ES-I3 (cell line): ENCODE data around the gene IQGAP2.
"Not testable (repeated sequence)": the region's sequence is repeated elsewhere in the genome, so short reads cannot be mapped to it uniquely, and the experiment has no call there.

Source experiments
- H3K36me3 ChIP-seq: 2 replicates; pipeline ENCODE4 v1.6.1; 2013; ENCODE audit warnings: mild to moderate bottlenecking, low read length, control low read depth, moderate library complexity; ENCODE audit not compliant: insufficient read depth
- H3K4me1 ChIP-seq: 2 replicates; pipeline ENCODE4 v1.6.1; 2013; ENCODE audit warnings: mild to moderate bottlenecking, control low read depth, low read length; ENCODE audit not compliant: insufficient read depth
- H3K9ac ChIP-seq: 2 replicates; pipeline ENCODE4 v1.6.1; 2013; ENCODE audit warnings: low read depth, mild to moderate bottlenecking, low read length, moderate library complexity
- H3K9me3 ChIP-seq: 2 replicates; pipeline ENCODE4 v1.6.1; 2013; ENCODE audit warnings: mild to moderate bottlenecking, low read length, moderate library complexity; ENCODE audit not compliant: control insufficient read depth, insufficient read depth

IQGAP2 gene, protein sequence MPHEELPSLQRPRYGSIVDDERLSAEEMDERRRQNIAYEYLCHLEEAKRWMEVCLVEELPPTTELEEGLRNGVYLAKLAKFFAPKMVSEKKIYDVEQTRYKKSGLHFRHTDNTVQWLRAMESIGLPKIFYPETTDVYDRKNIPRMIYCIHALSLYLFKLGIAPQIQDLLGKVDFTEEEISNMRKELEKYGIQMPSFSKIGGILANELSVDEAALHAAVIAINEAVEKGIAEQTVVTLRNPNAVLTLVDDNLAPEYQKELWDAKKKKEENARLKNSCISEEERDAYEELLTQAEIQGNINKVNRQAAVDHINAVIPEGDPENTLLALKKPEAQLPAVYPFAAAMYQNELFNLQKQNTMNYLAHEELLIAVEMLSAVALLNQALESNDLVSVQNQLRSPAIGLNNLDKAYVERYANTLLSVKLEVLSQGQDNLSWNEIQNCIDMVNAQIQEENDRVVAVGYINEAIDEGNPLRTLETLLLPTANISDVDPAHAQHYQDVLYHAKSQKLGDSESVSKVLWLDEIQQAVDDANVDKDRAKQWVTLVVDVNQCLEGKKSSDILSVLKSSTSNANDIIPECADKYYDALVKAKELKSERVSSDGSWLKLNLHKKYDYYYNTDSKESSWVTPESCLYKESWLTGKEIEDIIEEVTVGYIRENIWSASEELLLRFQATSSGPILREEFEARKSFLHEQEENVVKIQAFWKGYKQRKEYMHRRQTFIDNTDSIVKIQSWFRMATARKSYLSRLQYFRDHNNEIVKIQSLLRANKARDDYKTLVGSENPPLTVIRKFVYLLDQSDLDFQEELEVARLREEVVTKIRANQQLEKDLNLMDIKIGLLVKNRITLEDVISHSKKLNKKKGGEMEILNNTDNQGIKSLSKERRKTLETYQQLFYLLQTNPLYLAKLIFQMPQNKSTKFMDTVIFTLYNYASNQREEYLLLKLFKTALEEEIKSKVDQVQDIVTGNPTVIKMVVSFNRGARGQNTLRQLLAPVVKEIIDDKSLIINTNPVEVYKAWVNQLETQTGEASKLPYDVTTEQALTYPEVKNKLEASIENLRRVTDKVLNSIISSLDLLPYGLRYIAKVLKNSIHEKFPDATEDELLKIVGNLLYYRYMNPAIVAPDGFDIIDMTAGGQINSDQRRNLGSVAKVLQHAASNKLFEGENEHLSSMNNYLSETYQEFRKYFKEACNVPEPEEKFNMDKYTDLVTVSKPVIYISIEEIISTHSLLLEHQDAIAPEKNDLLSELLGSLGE (N-terminal part only)

DNA sequence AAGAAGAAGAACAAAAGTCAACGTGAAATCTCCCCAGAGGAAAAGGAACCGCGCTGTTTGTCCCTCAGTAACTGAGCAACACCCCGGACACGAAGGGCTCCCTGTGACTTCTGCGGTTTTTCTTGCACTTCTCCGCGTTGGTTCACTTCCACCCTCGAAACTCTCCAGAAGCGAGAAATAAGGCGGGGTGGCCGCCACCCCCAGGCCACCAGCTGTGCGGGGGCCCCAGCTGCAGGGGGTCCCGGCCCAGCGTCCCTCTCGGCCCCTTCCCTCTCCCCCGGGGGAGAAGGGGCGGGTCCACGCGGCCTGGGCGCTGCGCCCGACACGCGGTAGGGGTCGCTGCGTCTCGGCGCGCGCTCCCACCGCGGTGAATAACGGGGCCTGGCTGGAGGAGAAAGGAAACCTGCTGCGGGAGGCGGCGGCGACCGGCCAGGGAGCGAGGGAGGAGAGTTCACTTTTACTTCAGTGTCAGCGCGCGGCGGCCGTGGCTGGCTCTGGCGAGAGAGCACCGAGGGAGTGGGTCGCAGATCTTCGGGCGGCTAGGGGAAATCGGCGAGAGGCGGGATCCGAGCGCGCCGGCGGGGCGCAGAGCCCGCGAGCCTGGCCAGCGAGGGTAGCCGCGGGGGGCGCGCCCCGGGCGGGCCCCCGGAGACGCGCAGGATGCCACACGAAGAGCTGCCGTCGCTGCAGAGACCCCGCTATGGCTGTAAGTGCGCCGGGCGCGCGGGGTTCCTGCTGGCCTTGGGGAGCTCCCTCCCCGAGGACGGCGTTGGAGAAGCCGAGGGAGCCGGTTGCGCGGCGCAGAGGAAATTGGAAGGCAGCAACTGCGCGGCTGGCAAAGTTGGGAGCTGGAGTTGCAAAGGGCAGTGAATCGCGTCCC lies at the start of gene IQGAP2:
Gene IQGAP2, plus strand, starts transcription at position 400 of the 880 bp plus-strand sequence. Its CDS starts 261 bp downstream, at position 661.
- no peaks in the 10 kb centered on the region for H3K9me3 ChIP-seq
- no peaks in the 10 kb centered on the region for H3K36me3 ChIP-seq
- peaks cover 14% of the 10 kb centered on the region for H3K4me1 ChIP-seq
- peak within 1 kb of the TSS; percentile 92 for H3K9ac ChIP-seq

DNA sequence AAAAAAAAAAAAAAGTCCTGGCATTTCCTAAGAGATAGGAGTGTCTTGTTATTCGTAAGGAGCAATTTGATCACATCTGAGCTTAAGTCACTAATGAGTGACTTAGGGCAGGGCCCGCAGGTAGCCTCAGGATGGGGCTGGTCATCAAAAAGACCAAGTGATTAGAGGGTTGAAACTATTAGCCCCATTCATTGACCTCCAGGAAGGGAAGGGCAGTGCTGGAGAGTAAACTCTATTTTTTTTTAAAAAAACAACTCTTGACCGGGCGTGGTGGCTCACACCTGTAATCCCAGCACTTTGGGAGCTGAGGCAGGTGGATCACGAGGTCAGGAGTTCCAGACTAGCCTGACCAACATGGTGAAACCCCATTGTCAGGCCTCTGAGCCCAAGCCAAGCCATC lies 46.2 kb upstream of the IQGAP2 start:
- Histone ChIP-seq H3K9ac (no peak overlapping the region; the same call in 1 of the 2 replicates), H3K4me1 (peaks cover 11% of the 10 kb centered on the region), H3K36me3 (no peaks in the 10 kb centered on the region)

DNA sequence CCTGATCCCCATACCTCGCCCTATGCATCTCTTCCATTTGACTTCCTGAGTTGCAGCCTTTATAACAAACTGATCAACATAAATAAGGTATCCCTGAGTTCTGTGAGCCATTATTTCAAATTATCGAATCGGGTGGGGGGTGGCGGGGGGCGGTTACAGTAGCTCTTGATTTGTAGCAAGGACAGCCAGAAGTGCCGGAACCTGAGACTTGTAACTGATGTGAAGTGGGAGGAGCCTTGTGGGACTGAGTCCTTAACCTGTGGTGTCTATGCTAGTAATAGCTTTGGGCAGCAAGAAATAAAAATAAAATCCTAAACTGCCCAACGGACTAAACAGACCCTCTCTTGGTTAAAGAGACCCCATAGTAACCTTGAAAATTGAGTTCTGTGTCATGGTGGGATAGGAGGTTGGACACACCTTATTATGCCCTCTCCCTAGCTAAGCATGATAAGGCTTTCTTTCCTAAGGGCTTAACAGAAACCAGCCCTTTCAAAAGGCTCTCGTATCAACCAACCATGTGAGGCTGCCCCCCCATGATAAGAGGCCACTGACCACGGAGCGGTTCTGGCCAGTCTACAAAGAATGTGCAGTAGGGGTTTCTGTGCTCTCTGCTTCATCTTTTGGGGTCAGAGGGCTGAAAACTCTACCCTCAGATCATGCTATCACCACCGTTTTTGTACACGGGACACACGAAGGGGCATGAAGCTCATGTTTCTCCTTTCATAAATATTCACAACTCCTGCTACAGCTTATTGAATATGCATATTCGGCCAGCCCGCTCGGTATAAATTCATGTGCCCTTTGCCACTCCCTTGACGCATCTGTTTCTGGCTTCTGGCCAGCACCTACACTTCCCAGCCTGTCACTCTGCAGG lies 39.5 kb upstream of the IQGAP2 start:
- H3K36me3 ChIP-seq: no peaks in the 10 kb centered on the region
- H3K4me1 ChIP-seq: no peaks in the 10 kb centered on the region; the same call in none of the 2 replicates
- no peak overlapping the region for H3K9ac ChIP-seq
- H3K9me3 ChIP-seq: no peaks in the 10 kb centered on the region

More for the DNA sequence above, 46.2 kb upstream of the IQGAP2 start:
- H3K9me3 ChIP-seq: no peaks in the 10 kb centered on the region

DNA sequence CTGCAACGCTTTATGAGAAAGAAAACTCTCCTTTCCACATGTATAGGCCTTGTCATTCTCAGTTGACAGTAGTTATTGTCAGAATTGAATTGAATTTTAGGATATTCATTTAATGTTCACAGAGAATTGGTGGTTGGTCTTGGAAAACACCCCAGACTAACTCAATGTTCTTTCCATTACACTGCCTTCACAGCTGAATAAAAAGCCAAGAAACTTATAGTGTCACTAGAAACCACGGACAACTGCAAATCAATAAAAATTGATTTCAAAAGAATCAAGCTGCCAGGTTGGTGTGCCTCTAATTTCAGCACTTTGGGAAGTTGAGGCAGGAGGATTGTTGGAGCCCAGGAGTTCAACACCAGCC lies 38.9 kb upstream of the IQGAP2 start:
- Histone ChIP-seq H3K4me1 (no peaks in the 10 kb centered on the region; the same call in none of the 2 replicates), H3K9ac (no peak overlapping the region), H3K36me3 (no peaks in the 10 kb centered on the region), H3K9me3 (no peaks in the 10 kb centered on the region)

DNA sequence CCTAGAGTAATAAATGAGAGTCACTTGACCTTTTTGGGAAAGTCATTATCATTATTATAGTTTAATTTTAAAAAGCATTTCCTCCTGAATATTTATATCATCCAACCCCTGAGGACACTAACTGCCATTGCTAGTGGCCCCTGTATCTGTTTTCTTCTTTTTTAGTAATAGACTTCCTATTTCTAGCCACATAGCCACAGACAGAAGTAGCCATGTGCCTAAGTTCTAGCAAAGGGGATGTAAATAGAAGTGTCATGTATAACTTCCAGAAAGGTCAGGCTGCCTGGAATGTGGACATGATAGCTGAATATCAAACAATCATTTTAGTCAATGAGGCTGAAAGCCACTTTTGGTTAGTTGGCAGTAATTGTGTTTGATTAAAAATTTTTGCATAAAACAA lies 37.5 kb upstream of the IQGAP2 start:
- Histone ChIP-seq H3K4me1 (no peaks in the 10 kb centered on the region; the same call in none of the 2 replicates), H3K9me3 (no peaks in the 10 kb centered on the region), H3K9ac (no peak overlapping the region), H3K36me3 (no peaks in the 10 kb centered on the region)

DNA sequence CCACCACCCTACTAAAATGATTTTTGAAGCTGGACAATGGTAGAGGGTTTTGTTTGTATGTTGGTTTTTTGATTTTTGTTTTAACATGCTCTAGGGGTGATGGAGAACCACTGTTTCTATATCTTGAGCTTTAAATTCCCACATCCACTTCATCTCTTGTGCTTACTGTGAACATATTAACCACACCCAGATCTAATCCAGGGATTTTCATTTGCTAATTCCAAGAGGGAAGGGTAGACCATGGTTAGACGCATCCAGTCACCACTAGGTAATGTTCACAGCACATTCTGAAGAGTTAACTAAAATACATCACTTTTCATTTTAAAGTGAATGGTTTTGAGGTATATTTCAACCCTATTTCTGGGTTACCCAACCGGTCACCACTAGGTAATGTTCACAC lies 36.5 kb upstream of the IQGAP2 start:
- H3K4me1 ChIP-seq: no peaks in the 10 kb centered on the region; the same call in none of the 2 replicates
- no peak overlapping the region for H3K9ac ChIP-seq
- H3K9me3 ChIP-seq: no peaks in the 10 kb centered on the region
- no peaks in the 10 kb centered on the region for H3K36me3 ChIP-seq

DNA sequence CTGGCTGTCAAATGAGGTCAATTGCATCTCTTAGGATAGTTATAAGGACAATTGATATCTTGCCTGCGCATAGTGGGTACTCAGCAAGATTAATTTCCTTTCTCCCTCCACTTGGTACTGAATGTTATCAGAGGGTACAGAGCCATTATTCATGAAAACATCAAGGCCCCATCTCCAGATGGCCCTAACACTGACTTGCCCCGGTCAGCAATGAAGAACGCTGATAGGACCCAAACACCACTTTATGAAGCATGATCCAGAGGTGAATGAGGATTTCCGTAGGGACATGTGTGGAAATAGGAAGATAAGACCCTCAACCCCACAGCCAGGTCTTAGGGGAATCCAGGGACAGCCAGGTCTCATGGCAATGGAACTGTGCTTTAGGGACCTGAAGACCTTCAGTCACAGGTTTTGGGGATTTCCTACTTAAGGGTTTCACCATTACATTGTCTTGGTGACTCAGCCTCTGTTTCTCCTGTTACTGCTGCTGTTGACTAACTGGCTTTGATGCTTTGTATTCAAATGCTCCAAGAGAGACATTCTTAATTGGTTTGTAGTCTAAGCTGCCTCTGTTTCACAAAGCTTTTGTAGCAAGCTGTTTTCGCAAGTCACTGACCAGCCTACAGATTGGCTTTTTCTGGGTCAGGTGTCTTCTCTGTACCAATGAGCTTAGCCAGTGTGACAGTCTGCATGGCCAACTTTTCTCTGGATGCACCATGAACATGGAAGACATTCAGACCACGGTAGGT lies 35.3 kb upstream of the IQGAP2 start:
- H3K36me3 ChIP-seq: no peaks in the 10 kb centered on the region
- no peaks in the 10 kb centered on the region for H3K9me3 ChIP-seq
- H3K4me1 ChIP-seq: peaks cover 10% of the 10 kb centered on the region
- H3K9ac ChIP-seq: no peak overlapping the region

DNA sequence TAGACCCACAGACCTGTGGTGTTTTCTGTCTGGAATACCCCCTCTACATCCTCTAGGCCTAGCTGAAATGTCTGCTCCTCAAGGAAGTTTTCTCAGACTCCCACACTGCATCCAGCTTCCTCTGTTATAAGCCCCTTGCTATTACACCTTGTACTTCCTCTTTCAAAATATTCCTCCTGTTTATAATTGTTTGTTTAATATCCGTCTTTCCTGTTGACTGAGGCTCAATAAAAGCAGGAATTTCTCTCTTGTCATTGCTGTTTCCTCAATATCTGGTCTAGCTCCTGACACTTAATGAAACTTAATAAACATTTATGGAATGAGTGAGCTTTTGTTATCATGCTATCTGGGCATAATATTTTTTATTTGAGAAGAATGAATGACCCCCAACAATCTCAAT lies 34.1 kb upstream of the IQGAP2 start:
- Histone ChIP-seq H3K36me3 (no peaks in the 10 kb centered on the region), H3K9ac (no peak overlapping the region), H3K9me3 (no peaks in the 10 kb centered on the region), H3K4me1 (peaks cover 12% of the 10 kb centered on the region)

DNA sequence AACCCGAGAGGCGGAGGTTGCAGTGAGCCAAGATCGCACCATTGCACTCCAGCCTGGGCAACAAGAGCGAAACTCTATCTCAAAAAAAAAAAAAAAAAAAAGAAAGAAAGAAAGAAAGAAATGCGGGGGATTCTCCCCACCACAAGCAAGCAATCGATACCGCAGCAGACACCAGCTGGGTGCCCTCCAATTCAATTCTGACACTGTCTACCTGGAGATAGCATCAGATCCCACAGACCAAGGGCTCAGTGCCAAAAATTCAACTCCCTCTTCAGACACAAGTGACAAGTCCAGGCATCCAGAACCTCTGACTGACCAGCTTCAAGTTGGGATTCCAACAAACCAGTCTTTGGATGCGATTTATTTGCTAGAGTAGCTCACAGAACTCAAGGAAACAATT lies 33.4 kb upstream of the IQGAP2 start:
- H3K36me3 ChIP-seq, H3K9ac ChIP-seq, H3K9me3 ChIP-seq: not testable (repeated sequence)
- H3K4me1 ChIP-seq: peaks cover 12% of the 10 kb centered on the region

DNA sequence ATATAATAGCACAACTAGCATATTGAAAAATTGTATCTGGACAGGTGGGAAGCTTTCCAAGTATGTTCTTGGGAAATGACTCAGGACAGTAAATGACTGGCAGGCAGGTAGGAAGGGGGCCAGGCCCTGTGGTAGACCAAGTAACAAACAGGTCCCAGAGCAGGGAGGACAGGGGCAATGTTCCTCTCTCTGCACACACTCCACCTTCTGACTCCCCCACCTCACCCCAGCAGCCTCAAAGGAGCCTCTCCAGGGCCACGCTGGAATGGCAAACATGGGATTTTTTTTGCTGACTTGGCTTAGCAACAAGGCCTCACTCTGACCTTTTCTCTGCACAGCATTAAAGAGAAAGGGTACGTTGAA lies 31.1 kb upstream of the IQGAP2 start:
- Histone ChIP-seq H3K9ac (no peak overlapping the region), H3K4me1 (peaks cover 12% of the 10 kb centered on the region), H3K36me3 (no peaks in the 10 kb centered on the region), H3K9me3 (no peaks in the 10 kb centered on the region)

DNA sequence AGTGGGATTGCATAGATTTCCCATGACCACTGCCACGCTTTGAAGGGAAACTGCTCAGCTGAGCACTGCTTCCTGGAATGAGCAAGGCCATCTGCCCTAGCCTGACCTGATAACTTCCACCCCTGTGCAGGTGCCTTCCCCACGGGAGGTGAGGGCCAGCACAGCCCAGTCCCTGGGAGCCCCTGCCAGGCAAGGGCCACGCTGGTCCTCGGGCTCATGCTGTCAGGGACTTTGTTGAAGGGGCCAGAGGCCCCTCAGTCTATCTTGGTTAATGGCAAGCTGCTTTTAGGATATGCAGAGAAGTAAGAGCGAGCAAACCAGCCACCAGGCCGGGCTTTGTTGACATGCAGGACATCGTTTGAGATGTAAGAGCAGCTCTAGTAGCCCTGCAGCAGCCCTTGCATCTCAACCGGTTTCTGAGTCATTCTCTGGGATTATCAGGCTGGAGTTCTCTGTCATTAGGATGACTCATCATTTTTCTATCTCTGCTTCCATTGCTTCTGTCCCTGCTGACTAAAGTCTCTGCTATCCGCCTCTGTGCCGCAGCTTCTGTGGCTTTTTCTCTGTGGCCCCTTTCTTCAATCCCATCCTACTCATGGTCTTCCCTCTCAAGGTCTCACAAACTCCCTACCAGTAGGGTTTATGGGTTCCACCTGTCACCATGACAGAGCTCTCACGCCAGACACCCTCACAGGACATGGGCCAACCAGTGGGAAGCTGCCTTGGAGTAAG lies 30.6 kb upstream of the IQGAP2 start:
- Histone ChIP-seq H3K9me3 (no peaks in the 10 kb centered on the region), H3K9ac (no peak overlapping the region), H3K36me3 (no peaks in the 10 kb centered on the region), H3K4me1 (peaks cover 12% of the 10 kb centered on the region)
